Karpas-422 (cell line): ENCODE data around the gene ABCG1. TPM values are rescaled to one million over a fixed set of nuclear protein-coding genes. Genes with fewer than 3 reads are reported as not detected.
A peak's percentile ranks its signal among the peaks of the same experiment; 100 is the strongest.

ENCODE experiments used
- DNase-seq: peaks from one replicate; pipeline ENCODE4 v3.0.0-alpha.2; 2015
- H2AFZ ChIP-seq: fragments of 200-600 bp; sonication (generic); 2 replicates; pipeline ENCODE4 v1.6.1; 2014; ENCODE audit warnings: antibody characterized with exemption, low read length, mixed read lengths
- H3K27ac ChIP-seq: fragments of 200-600 bp; sonication (generic); 2 replicates; pipeline ENCODE4 v1.5.1; 2014; ENCODE audit warnings: mild to moderate bottlenecking, low read length, moderate library complexity
- H3K27me3 ChIP-seq: fragments of 200-600 bp; sonication (generic); 2 replicates; pipeline ENCODE4 v1.6.1; 2014; ENCODE audit warnings: low read length, mixed read lengths
- H3K36me3 ChIP-seq: fragments of 200-600 bp; sonication (generic); 2 replicates; pipeline ENCODE4 v1.6.1; 2014; ENCODE audit warnings: low read length, mixed read lengths; ENCODE audit not compliant: insufficient read depth
- H3K4me1 ChIP-seq: fragments of 200-600 bp; sonication (generic); 2 replicates; pipeline ENCODE4 v1.6.1; 2014; ENCODE audit warnings: mild to moderate bottlenecking, low read length, mixed read lengths
- H3K4me2 ChIP-seq: fragments of 200-600 bp; sonication (generic); 2 replicates; pipeline ENCODE4 v1.6.1; 2014; ENCODE audit warnings: low read length, low read depth, mild to moderate bottlenecking; ENCODE audit not compliant: poor library complexity, severe bottlenecking
- H3K4me3 ChIP-seq: fragments of 200-600 bp; sonication (generic); 2 replicates; pipeline ENCODE4 v1.5.1; 2014; ENCODE audit warnings: mild to moderate bottlenecking, antibody characterized with exemption, low read length, mixed read lengths
- H3K79me2 ChIP-seq: fragments of 200-600 bp; sonication (generic); 2 replicates; pipeline ENCODE4 v1.6.1; 2014; ENCODE audit warnings: mild to moderate bottlenecking, low read length, mixed read lengths
- H3K9ac ChIP-seq: fragments of 200-600 bp; sonication (generic); 2 replicates; pipeline ENCODE4 v1.6.0; 2014; ENCODE audit warnings: low read length
- H3K9me2 ChIP-seq: fragments of 200-600 bp; sonication (generic), shearing (Covaris generic); replicated peaks from 2 replicates; pipeline ENCODE4 v1.6.0; 2014; ENCODE audit warnings: mild to moderate bottlenecking, low read length, moderate library complexity; ENCODE audit not compliant: insufficient read depth
- H3K9me3 ChIP-seq: fragments of 300-700, 200-600 bp; sonication (generic); 2 replicates; pipeline ENCODE4 v1.6.1; 2014; ENCODE audit warnings: low read length, mixed read lengths
- H4K20me1 ChIP-seq: fragments of 200-600 bp; sonication (generic); 2 replicates; pipeline ENCODE4 v1.6.1; 2014; ENCODE audit warnings: mild to moderate bottlenecking, antibody characterized with exemption, low read length, low read depth; ENCODE audit not compliant: insufficient read depth
- total RNA-seq: library from RNA; depleted of rRNA; stranded (reverse); fragments of >200 nt; shearing (Covaris generic); gene quantifications from 2 replicates; pipeline ENCODE4 v1.2.3, GENCODE V29; 2014; ENCODE audit warnings: low replicate concordance

Gene ABCG1
- total RNA-seq, 1 experiment from 2014 or later = not detected

DNA sequence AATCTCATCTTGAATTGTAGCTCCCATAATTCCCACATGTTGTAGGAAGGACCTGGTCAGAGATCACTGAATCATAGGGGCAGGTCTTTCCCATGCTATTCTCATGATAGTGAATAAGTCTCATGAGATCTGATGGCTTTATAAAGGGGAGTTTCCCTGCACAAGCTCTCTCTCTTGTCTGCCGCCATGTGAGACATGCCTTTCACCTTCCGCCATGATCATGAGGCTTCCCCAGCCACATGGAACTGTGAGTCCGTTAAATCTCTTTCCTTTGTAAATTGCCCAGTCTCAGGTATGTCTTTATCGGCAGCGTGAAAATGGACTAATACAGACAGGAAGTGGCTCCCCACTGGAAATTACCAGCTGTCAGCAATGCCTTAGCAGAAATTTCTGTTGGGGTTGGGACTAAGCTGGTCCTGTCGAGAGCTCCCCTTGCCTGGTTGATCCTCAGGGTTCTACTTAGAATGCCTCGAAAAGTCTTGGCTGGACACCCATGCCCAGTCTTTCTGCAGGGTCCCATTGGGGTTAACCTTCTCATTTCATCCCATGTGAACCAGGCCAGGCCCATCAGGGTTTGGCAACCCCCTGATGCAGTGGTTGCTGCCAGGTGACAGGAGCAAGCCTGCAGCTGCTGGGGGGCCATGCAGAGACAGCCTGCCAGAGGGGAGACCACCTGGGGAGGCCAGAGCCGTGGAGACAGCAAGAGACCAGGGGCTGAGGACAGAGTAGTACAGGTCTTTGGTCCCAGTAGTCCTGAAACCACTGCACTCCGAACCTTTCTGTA is 2.8 kb upstream of the ABCG1 start:
- Histone ChIP-seq H4K20me1 (no peaks in the 10 kb centered on the region), H3K27ac (no peak overlapping the region), H3K9ac (no peak overlapping the region), H3K36me3 (no peaks in the 10 kb centered on the region), H3K4me2 (no peak overlapping the region), H3K9me2 (no peaks in the 10 kb centered on the region), H3K79me2 (no peaks in the 10 kb centered on the region), H3K4me1 (no peaks in the 10 kb centered on the region), H3K27me3 (no peaks in the 10 kb centered on the region), H3K4me3 (no peak overlapping the region), H3K9me3 (no peaks in the 10 kb centered on the region), H2AFZ (no peak overlapping the region)
- DNase-seq = no peak

GRCh38 chr21:42216726-42217572 is 2.0 kb upstream of the ABCG1 start:
- no peaks in the 10 kb centered on the region for H3K27me3 ChIP-seq
- no peak overlapping the region for H2AFZ ChIP-seq
- H3K9me2 ChIP-seq = no peaks in the 10 kb centered on the region
- H4K20me1 ChIP-seq = no peaks in the 10 kb centered on the region
- no peaks in the 10 kb centered on the region for H3K4me1 ChIP-seq
- H3K9me3 ChIP-seq = no peaks in the 10 kb centered on the region
- no peak overlapping the region for H3K27ac ChIP-seq
- H3K9ac ChIP-seq = no peak overlapping the region
- DNase-seq = no peak
- no peak overlapping the region for H3K4me2 ChIP-seq
- no peaks in the 10 kb centered on the region for H3K79me2 ChIP-seq
- no peaks in the 10 kb centered on the region for H3K36me3 ChIP-seq
- no peak overlapping the region for H3K4me3 ChIP-seq

- Histone ChIP-seq H4K20me1 (no peaks in the 10 kb centered on the region), H3K4me1 (peaks cover 16% of the 10 kb centered on the region), H3K4me3 (no peak overlapping the region), H3K9ac (no peak overlapping the region), H3K9me2 (no peaks in the 10 kb centered on the region), H3K27me3 (no peaks in the 10 kb centered on the region), H3K9me3 (no peaks in the 10 kb centered on the region), H3K27ac (no peak overlapping the region), H3K79me2 (no peaks in the 10 kb centered on the region), H3K4me2 (no peak overlapping the region), H2AFZ (no peak overlapping the region), H3K36me3 (no peaks in the 10 kb centered on the region)
- no peak for DNase-seq
These were observed 732 bp downstream of the ABCG1 start for GRCh38 chr21:42219606-42220137.

- H3K9me2 ChIP-seq = no peaks in the 10 kb centered on the region
- no peaks in the 10 kb centered on the region for H3K27me3 ChIP-seq
- H3K79me2 ChIP-seq = no peaks in the 10 kb centered on the region
- H2AFZ ChIP-seq = no peak overlapping the region
- H3K36me3 ChIP-seq = no peaks in the 10 kb centered on the region
- no peak overlapping the region for H3K4me3 ChIP-seq
- H3K27ac ChIP-seq = no peak overlapping the region
- H3K9me3 ChIP-seq = no peaks in the 10 kb centered on the region
- H3K9ac ChIP-seq = no peak overlapping the region
- H4K20me1 ChIP-seq = no peaks in the 10 kb centered on the region
- H3K4me1 ChIP-seq = peaks cover 16% of the 10 kb centered on the region
- no peak for DNase-seq
- no peak overlapping the region for H3K4me2 ChIP-seq
These were observed 1.3 kb downstream of the ABCG1 start for GRCh38 chr21:42220138-42220701.

- peaks cover 16% of the 10 kb centered on the region for H3K4me1 ChIP-seq
- H3K9me3 ChIP-seq = no peaks in the 10 kb centered on the region
- H3K4me3 ChIP-seq = no peak overlapping the region
- H3K27ac ChIP-seq = no peak overlapping the region
- H3K79me2 ChIP-seq = no peaks in the 10 kb centered on the region
- DNase-seq = no peak
- no peaks in the 10 kb centered on the region for H3K9me2 ChIP-seq
- H3K27me3 ChIP-seq = no peaks in the 10 kb centered on the region
- H3K36me3 ChIP-seq = no peaks in the 10 kb centered on the region
- H2AFZ ChIP-seq = no peak overlapping the region
- no peaks in the 10 kb centered on the region for H4K20me1 ChIP-seq
- H3K9ac ChIP-seq = no peak overlapping the region
- H3K4me2 ChIP-seq = no peak overlapping the region
These were observed 2.8 kb downstream of the ABCG1 start for GRCh38 chr21:42221581-42222345.

GRCh38 chr21:42222386-42222785 is 3.4 kb downstream of the ABCG1 start:
- no peak overlapping the region for H2AFZ ChIP-seq
- H3K4me2 ChIP-seq = peak overlapping the region; percentile 11
- H3K27ac ChIP-seq = no peak overlapping the region
- no peaks in the 10 kb centered on the region for H3K9me3 ChIP-seq
- H4K20me1 ChIP-seq = no peaks in the 10 kb centered on the region
- H3K36me3 ChIP-seq = no peaks in the 10 kb centered on the region
- no peak overlapping the region for H3K9ac ChIP-seq
- H3K79me2 ChIP-seq = no peaks in the 10 kb centered on the region
- no peak overlapping the region for H3K4me3 ChIP-seq
- no peaks in the 10 kb centered on the region for H3K9me2 ChIP-seq
- H3K27me3 ChIP-seq = no peaks in the 10 kb centered on the region
- H3K4me1 ChIP-seq = peaks cover 16% of the 10 kb centered on the region
- no peak for DNase-seq

GRCh38 chr21:42222821-42223390 is 4.0 kb downstream of the ABCG1 start:
- DNase-seq = no peak
- Histone ChIP-seq H3K4me3 (no peak overlapping the region), H3K4me1 (peaks cover 16% of the 10 kb centered on the region), H2AFZ (no peak overlapping the region), H3K4me2 (peak overlapping the region; percentile 11), H3K9me2 (no peaks in the 10 kb centered on the region), H3K9ac (no peak overlapping the region), H3K9me3 (no peaks in the 10 kb centered on the region), H3K27me3 (no peaks in the 10 kb centered on the region), H4K20me1 (no peaks in the 10 kb centered on the region), H3K27ac (no peak overlapping the region), H3K79me2 (no peaks in the 10 kb centered on the region), H3K36me3 (no peaks in the 10 kb centered on the region)
